Measurements from ENCODE around the gene LSM4. TPM values are rescaled to one million over a fixed set of nuclear protein-coding genes. Genes with fewer than 3 reads are reported as not detected.

LSM4 gene
- total and polyA plus RNA-seq, 2 donors (not counting 1 experiment from before 2014, with no cell fraction given), result 50.9 to 124 TPM

DNA sequence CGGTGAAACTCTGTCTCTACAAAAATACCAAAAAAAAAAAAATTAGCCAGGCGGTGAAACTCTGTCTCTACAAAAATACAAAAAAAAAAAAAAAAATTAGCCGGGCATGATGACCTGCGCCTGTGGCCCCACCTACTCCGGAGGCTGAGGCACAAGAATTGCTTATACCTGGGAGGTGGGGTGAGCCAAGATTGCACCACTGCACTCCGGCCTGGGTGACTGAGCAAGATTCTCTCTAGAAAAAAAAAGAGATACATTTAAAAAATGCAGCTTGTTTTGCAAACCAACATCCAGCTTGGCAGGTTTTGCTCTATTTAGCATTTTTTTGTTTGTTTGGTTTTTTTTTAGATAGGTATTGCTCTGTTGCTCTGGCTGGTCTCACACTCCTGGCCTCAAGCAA, 10.8 kb upstream of the LSM4 start:
- peaks cover 6% of the 10 kb centered on the region for H3K4me1 ChIP-seq (ENCODE audit: control insufficient read depth, extremely low read depth, insufficient read depth, low read length)
- TF ChIP-seq, protein P1, sequence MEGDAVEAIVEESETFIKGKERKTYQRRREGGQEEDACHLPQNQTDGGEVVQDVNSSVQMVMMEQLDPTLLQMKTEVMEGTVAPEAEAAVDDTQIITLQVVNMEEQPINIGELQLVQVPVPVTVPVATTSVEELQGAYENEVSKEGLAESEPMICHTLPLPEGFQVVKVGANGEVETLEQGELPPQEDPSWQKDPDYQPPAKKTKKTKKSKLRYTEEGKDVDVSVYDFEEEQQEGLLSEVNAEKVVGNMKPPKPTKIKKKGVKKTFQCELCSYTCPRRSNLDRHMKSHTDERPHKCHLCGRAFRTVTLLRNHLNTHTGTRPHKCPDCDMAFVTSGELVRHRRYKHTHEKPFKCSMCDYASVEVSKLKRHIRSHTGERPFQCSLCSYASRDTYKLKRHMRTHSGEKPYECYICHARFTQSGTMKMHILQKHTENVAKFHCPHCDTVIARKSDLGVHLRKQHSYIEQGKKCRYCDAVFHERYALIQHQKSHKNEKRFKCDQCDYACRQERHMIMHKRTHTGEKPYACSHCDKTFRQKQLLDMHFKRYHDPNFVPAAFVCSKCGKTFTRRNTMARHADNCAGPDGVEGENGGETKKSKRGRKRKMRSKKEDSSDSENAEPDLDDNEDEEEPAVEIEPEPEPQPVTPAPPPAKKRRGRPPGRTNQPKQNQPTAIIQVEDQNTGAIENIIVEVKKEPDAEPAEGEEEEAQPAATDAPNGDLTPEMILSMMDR (conservative IDR thresholded peaks at IDR 0.05 in 1 of 2, IDR thresholded peaks at IDR 0.05 in 1 of 2; ENCODE audit: low read depth in 1 of 2, low read length in 2 of 2), result no peak
- TF ChIP-seq EZH2 (IDR thresholded peaks at IDR 0.05; ENCODE audit: low read length, missing control alignments), result no peak
- no peaks in the 10 kb centered on the region for H4K20me1 ChIP-seq (ENCODE audit: control insufficient read depth, extremely low read depth, insufficient read depth, low read length)
- H3K36me3 ChIP-seq (ENCODE audit: control insufficient read depth, insufficient read depth, low read length), result no peaks in the 10 kb centered on the region
- no peaks in the 10 kb centered on the region for H3K9me3 ChIP-seq (ENCODE audit: control insufficient read depth, insufficient read depth, low read depth, low read length)
- no peak overlapping the region for H3K9ac ChIP-seq (ENCODE audit: insufficient read depth, low read length)
- no peaks in the 10 kb centered on the region for H3K79me2 ChIP-seq (ENCODE audit: control insufficient read depth, insufficient read depth, low read length)
- no peak overlapping the region for H2AFZ ChIP-seq (ENCODE audit: low read length)
- H3K4me2 ChIP-seq (ENCODE audit: extremely low read depth, insufficient read depth, low read length), result no peak overlapping the region
- no peak overlapping the region for H3K27ac ChIP-seq (ENCODE audit: insufficient read depth, low read length)
- DNase-seq (ENCODE audit: low read depth in 2 of 2), result no peak
- no peaks in the 10 kb centered on the region for H3K27me3 ChIP-seq (ENCODE audit: control insufficient read depth, insufficient read depth, low read length)
- H3K4me3 ChIP-seq (replicated peaks in 1 of 4; ENCODE audit: control extremely low read depth in 1 of 4, insufficient read depth in 1 of 4, low read depth in 3 of 4, low read length in 4 of 4), result no peak overlapping the region

DNA sequence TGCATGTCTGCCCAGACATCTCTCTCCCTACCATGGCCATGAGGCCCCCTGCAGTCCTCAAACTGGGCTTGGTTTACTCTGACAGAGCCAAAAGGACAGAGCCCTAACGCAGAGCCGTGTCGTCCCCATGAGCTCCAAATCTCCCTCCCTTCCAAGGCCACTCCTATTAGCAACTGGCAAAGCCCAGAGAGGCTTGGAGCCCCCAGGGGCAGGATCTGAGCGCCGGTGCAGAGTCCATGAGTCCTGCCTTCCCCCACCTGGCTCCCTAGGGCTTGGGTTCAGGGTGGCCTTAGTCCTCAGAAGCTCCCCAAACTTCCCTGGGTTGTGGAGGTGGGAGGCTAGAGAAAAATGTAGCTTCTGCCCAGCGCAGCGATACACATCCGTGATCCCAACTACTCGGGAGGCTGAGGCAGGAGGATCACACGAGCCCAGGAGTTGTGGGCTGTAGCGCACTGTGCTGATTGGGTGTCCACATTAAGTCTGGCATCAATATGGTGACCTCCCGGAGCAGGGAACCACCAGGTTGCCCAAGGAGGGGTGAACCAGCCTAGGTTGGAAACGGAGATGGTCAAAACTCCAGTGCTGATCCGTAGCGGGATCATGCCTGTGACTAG, 10.1 kb upstream of the LSM4 start:
- Histone ChIP-seq H3K36me3 (ENCODE audit: control insufficient read depth, insufficient read depth, low read length) (no peaks in the 10 kb centered on the region), H4K20me1 (ENCODE audit: control insufficient read depth, extremely low read depth, insufficient read depth, low read length) (no peaks in the 10 kb centered on the region), H3K27me3 (ENCODE audit: control insufficient read depth, insufficient read depth, low read length) (no peaks in the 10 kb centered on the region), H3K4me1 (ENCODE audit: control insufficient read depth, extremely low read depth, insufficient read depth, low read length) (peaks cover 6% of the 10 kb centered on the region), H3K79me2 (ENCODE audit: control insufficient read depth, insufficient read depth, low read length) (no peaks in the 10 kb centered on the region), H3K9ac (ENCODE audit: insufficient read depth, low read length) (no peak overlapping the region), H3K4me3 (replicated peaks in 1 of 4; ENCODE audit: control extremely low read depth in 1 of 4, insufficient read depth in 1 of 4, low read depth in 3 of 4, low read length in 4 of 4) (no peak overlapping the region), H2AFZ (ENCODE audit: low read length) (no peak overlapping the region), H3K9me3 (ENCODE audit: control insufficient read depth, insufficient read depth, low read depth, low read length) (no peaks in the 10 kb centered on the region), H3K27ac (ENCODE audit: insufficient read depth, low read length) (no peak overlapping the region), H3K4me2 (ENCODE audit: extremely low read depth, insufficient read depth, low read length) (no peak overlapping the region)
- TF ChIP-seq EZH2 (IDR thresholded peaks at IDR 0.05; ENCODE audit: low read length, missing control alignments), result no peak
- TF ChIP-seq, protein P1 (conservative IDR thresholded peaks at IDR 0.05 in 1 of 2, IDR thresholded peaks at IDR 0.05 in 1 of 2; ENCODE audit: low read depth in 1 of 2, low read length in 2 of 2), result no peak
- DNase-seq (ENCODE audit: low read depth in 2 of 2), result no peak

DNA sequence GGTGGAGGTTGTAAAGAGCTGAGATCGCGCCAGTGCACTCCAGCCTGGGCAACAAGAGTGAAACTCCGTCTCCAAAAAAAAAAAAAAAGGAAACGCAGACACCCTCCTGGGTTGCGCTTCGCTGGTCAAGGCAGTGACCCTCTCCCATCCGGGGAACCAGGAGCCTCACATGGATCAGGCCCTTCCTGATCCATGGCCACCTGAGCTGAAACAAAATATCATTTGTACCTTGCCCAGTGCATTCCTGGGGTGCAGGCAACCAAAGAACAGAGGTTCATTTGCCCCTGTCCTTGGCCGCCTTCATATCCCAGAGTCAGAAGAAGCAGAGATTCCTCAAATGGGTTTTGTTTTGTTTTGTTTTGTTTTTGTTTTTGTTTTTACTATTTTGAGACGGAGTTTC, 8.0 kb upstream of the LSM4 start:
- Histone ChIP-seq H3K4me2 (ENCODE audit: extremely low read depth, insufficient read depth, low read length) (no peak overlapping the region), H3K27me3 (ENCODE audit: control insufficient read depth, insufficient read depth, low read length) (no peaks in the 10 kb centered on the region), H3K4me3 (replicated peaks in 1 of 4; ENCODE audit: control extremely low read depth in 1 of 4, insufficient read depth in 1 of 4, low read depth in 3 of 4, low read length in 4 of 4) (no peak overlapping the region), H3K79me2 (ENCODE audit: control insufficient read depth, insufficient read depth, low read length) (no peaks in the 10 kb centered on the region), H3K27ac (ENCODE audit: insufficient read depth, low read length) (no peak overlapping the region), H3K4me1 (ENCODE audit: control insufficient read depth, extremely low read depth, insufficient read depth, low read length) (peaks cover 6% of the 10 kb centered on the region), H3K9me3 (ENCODE audit: control insufficient read depth, insufficient read depth, low read depth, low read length) (no peaks in the 10 kb centered on the region), H4K20me1 (ENCODE audit: control insufficient read depth, extremely low read depth, insufficient read depth, low read length) (no peaks in the 10 kb centered on the region), H2AFZ (ENCODE audit: low read length) (no peak overlapping the region), H3K36me3 (ENCODE audit: control insufficient read depth, insufficient read depth, low read length) (no peaks in the 10 kb centered on the region), H3K9ac (ENCODE audit: insufficient read depth, low read length) (no peak overlapping the region)
- no peak for DNase-seq (ENCODE audit: low read depth in 2 of 2)
- TF ChIP-seq, protein P1 (conservative IDR thresholded peaks at IDR 0.05 in 1 of 2, IDR thresholded peaks at IDR 0.05 in 1 of 2; ENCODE audit: low read depth in 1 of 2, low read length in 2 of 2), result no peak
- TF ChIP-seq EZH2 (IDR thresholded peaks at IDR 0.05; ENCODE audit: low read length, missing control alignments), result no peak

Measured in fibroblast of lung (primary cell).